Measurements from ENCODE around the gene ANKRD18B.
"Not testable (repeated sequence)": the region's sequence is repeated elsewhere in the genome, so short reads cannot be mapped to it uniquely, and the experiment has no call there.

DNA sequence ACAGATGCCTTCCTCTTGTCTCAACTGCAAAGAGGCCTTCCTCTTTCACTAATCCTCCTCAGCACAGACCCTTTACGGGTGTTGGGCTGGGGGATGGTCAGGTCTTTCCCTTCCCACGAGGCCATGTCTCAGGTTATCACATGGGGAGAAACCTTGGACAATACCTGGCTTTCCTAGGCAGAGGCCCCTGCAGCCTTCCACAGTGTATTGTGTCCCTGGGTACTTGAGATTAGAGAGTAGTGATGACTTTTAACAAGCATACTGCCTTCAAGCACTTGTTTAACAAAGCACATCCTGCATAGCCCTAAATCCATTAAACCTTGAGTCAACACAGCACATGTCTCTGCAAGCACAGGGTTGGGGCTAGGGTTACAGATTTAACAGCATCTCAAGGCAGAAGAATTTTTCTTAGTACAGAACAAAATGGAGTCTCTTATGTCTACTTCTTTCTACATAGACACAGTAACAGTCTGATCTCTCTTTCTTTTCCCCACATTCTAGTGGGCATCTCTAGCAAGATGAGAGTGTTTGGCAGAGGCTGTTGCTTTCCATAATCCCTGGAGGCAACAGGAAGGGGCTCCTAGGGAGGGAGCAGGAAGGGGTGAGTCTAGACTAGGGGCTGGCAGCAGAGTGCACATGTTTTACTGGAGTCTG lies 8.6 kb upstream of the ANKRD18B start:
- TF ChIP-seq, protein P1, sequence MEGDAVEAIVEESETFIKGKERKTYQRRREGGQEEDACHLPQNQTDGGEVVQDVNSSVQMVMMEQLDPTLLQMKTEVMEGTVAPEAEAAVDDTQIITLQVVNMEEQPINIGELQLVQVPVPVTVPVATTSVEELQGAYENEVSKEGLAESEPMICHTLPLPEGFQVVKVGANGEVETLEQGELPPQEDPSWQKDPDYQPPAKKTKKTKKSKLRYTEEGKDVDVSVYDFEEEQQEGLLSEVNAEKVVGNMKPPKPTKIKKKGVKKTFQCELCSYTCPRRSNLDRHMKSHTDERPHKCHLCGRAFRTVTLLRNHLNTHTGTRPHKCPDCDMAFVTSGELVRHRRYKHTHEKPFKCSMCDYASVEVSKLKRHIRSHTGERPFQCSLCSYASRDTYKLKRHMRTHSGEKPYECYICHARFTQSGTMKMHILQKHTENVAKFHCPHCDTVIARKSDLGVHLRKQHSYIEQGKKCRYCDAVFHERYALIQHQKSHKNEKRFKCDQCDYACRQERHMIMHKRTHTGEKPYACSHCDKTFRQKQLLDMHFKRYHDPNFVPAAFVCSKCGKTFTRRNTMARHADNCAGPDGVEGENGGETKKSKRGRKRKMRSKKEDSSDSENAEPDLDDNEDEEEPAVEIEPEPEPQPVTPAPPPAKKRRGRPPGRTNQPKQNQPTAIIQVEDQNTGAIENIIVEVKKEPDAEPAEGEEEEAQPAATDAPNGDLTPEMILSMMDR (IDR thresholded peaks at IDR 0.05), result not testable (repeated sequence)
- not testable (repeated sequence) for TF ChIP-seq POLR2A (IDR thresholded peaks at IDR 0.05)
